Measurements from ENCODE around the gene DNAJC10.

- TF ChIP-seq CTCF (IDR thresholded peaks at IDR 0.05): no peak
- no peak for TF ChIP-seq POLR2A (IDR thresholded peaks at IDR 0.05)
These were observed 106.7 kb downstream of the DNAJC10 start for GRCh38 chr2:182822733-182823132.
